HFF-Myc (cell line): Measurements from ENCODE around the gene HPCAL1.

ENCODE experiments used
- DNase-seq: peaks from one replicate; pipeline ENCODE4 v3.0.0-alpha.2; 2011; ENCODE audit warnings: low read depth; ENCODE audit errors: extremely low read depth
- H3K4me3 ChIP-seq: replicated peaks from 2 replicates; pipeline ENCODE4 v1.5.1; 2011; ENCODE audit warnings: low read depth, mild to moderate bottlenecking, control low read depth, low read length
- TF ChIP-seq, protein P1 (sequence below): IDR thresholded peaks from 2 replicates; pipeline ENCODE4 v1.5.1; 2012; ENCODE audit warnings: mild to moderate bottlenecking, low read depth, low read length, control low read depth; ENCODE audit errors: missing control alignments

The HPCAL1 gene

GRCh38 chr2:10333247-10333613, 30.5 kb downstream of the HPCAL1 start:
- TF ChIP-seq, protein P1, sequence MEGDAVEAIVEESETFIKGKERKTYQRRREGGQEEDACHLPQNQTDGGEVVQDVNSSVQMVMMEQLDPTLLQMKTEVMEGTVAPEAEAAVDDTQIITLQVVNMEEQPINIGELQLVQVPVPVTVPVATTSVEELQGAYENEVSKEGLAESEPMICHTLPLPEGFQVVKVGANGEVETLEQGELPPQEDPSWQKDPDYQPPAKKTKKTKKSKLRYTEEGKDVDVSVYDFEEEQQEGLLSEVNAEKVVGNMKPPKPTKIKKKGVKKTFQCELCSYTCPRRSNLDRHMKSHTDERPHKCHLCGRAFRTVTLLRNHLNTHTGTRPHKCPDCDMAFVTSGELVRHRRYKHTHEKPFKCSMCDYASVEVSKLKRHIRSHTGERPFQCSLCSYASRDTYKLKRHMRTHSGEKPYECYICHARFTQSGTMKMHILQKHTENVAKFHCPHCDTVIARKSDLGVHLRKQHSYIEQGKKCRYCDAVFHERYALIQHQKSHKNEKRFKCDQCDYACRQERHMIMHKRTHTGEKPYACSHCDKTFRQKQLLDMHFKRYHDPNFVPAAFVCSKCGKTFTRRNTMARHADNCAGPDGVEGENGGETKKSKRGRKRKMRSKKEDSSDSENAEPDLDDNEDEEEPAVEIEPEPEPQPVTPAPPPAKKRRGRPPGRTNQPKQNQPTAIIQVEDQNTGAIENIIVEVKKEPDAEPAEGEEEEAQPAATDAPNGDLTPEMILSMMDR: no peak
- no peak overlapping the region for H3K4me3 ChIP-seq
- no peak for DNase-seq

DNA sequence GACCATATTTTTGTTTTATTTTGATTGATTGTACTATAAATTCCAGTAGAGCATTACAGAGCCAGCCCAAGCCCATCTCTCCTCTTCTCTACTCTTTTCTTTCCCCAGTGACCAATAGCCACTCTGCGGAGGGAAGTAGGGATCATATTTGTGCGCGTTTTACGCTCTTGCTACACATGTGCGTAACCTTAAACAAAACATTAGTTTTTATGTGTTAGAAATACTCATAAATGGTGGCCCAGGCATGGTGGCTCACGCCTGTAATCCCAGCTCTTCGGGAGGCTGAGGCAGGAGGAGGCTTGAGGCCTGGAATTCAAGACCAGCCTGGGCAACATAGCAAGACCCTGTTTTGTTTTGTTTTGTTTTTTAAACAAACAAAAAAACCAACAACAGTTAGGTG, 31.3 kb downstream of the HPCAL1 start:
- H3K4me3 ChIP-seq: no peak overlapping the region
- TF ChIP-seq, protein P1: no peak
- no peak for DNase-seq

GRCh38 chr2:10335046-10335840, 32.5 kb downstream of the HPCAL1 start:
- H3K4me3 ChIP-seq: no peak overlapping the region
- TF ChIP-seq, protein P1: no peak
- no peak for DNase-seq

DNA sequence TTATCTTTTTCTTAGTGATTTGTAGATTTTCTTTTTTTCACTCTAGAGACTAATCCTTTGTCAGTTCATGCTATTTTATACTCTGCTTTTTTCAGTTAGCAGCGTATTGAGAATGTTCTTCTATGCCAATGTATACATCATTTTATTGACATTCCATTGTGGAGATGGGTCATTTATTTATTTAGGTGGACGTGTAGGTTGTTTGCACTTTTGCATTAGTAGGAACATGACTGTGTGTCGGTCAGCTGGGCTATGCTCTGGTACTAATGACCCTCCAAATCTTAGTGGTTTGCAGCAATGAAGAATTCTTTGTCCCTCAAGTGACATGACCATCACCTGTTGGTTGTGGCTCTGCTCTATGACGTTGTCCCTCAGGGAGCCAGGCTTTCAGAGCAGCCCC, 33.6 kb downstream of the HPCAL1 start:
- DNase-seq: no peak
- TF ChIP-seq, protein P1: no peak
- no peak overlapping the region for H3K4me3 ChIP-seq

DNA sequence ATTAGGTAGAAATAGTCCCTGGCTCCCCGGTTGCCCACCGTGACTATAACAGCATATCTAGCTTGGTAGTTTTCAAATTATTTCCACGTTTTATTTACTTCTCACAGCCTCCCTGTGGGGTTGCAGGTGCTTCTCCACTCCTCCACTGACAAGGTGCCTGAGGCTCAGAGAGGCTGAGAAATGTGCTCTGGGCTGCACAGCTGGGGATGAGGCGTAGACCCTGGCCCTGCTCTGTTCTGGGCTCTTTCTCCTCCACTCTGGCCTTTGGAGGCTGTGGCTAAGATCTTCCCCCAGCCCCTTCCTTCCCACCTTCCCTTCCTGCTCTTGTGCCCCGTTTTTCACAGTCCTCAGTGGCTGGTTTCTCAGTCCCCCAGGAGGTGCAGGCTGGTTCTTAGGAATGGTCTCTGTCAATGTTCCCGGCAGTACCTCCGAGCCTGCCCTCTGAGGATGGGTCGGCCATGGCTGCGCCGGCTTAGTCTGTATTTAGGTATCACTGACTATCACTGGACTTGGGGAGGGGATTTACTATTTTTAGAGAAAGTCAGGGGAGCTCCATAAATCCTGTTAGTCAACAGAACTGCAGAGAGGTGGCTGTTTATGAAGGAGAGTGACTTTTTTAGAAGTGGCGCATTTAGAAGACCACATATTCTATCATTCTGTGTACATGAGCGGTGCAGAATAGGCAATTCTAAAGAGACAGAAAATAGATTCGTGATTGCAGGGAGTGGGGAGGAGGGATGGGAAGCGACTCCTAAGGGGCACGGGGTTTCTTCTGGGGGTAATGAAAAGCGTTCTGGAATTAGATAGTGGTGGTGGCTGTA, 35.0 kb downstream of the HPCAL1 start:
- TF ChIP-seq, protein P1: no peak
- H3K4me3 ChIP-seq: no peak overlapping the region
- DNase-seq: no peak

DNA sequence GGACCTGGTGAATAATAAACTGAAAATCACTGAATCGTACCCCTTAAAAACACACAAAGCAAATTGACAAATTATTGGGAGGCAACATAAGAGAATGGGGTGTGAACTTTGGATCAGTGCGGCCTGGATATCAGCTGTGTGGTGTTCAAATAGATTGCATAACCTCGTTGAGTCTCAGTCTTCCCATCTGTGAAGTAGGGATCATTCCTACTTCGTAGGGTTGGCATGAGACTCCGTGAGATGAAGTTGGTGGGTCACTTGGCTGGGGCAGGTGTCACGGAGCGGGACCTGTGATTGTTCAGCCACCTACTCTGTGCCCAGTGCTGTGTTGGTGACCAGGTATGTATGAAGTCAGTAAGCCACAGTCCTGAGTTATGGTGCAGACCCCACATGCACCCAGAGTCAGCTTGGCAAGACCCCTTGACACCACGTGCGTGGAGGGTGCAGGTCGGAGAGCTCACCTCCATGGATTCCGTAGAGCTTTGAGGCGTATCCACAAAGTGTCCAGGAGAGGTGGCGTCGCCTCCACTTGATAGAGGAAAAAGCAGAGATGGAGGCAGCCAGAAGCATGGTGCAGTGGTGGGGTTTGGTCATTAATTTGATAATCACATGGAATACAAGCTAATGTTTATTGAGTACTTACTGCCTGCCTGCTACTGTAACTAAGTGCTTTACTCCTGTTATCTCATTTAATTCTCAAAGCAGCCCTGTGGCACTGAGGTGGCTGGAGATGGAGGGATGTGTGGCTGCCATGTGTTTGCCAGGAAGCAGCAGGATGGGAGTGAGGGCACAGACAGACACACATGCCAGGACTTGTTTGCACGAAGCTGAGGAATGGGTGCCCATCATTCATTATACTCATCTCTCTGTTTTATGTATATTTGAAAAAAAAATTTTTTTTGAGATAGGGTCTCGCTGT, 35.8 kb downstream of the HPCAL1 start:
- DNase-seq: no peak
- H3K4me3 ChIP-seq: no peak overlapping the region
- TF ChIP-seq, protein P1: no peak
